K562 (cell line): Measurements from ENCODE around the gene HIVEP3.

ENCODE experiments used
- ARID2 ChIP-seq: fragments of 450-650 bp; IDR thresholded peaks from 2 replicates; pipeline ENCODE4 v1.6.1; 2017; ENCODE audit warnings: antibody characterized with exemption, mild to moderate bottlenecking
- CEBPG ChIP-seq, 3 experiments: fragments of 200-800 bp in 1 of 3; sonication (Bioruptor generic) in 1 of 3; sonication (generic) in 1 of 3; formaldehyde crosslinking in 1 of 3; IDR thresholded peaks in 2 of 3; conservative IDR thresholded peaks in 1 of 3; 2 replicates each; pipeline versions ENCODE4 v1.6.1 to v1.8.0; 2016 to 2022; ENCODE audit warnings: missing compliant biosample characterization in 2 of 3, missing genetic modification characterization in 2 of 3, mild to moderate bottlenecking in 1 of 3, missing genetic modification reagents in 1 of 3
- CTCF ChIP-seq, 3 experiments: IDR thresholded peaks in 2 of 3; conservative IDR thresholded peaks in 1 of 3; 2 replicates each; pipeline ENCODE4 v1.5.1; 2011 to 2012; ENCODE audit warnings: low read length in 3 of 3, mild to moderate bottlenecking in 3 of 3, control low read depth in 2 of 3, improper control_type of control experiment in 1 of 3, inconsistent platforms in 1 of 3, low read depth in 1 of 3, mixed read lengths in 1 of 3, moderate library complexity in 1 of 3; ENCODE audit not compliant: insufficient read depth in 2 of 3
- FOXP4 ChIP-seq: sonication (generic); formaldehyde crosslinking; IDR thresholded peaks from 2 replicates; pipeline ENCODE4 v1.8.0; 2022; ENCODE audit warnings: mild to moderate bottlenecking, missing genetic modification reagents, borderline replicate concordance
- NFIC ChIP-seq: fragments of 450-650 bp; IDR thresholded peaks from 2 replicates; pipeline ENCODE4 v1.6.1; 2017; ENCODE audit warnings: mild to moderate bottlenecking, inconsistent platforms
- POLR2G ChIP-seq: fragments of 200-400 bp; formaldehyde crosslinking; IDR thresholded peaks from 2 replicates; pipeline ENCODE4 v1.6.1; 2017; ENCODE audit warnings: low read depth, mild to moderate bottlenecking, antibody characterized with exemption, low read length, moderate library complexity
- PREB ChIP-seq: sonication (generic); formaldehyde crosslinking; IDR thresholded peaks from 2 replicates; pipeline ENCODE4 v1.8.1; 2023; ENCODE audit warnings: mild to moderate bottlenecking, missing genetic modification reagents
- SRSF3 ChIP-seq: fragments of 200-400 bp; formaldehyde crosslinking; IDR thresholded peaks from 2 replicates; pipeline ENCODE4 v1.6.1; 2016; ENCODE audit warnings: mild to moderate bottlenecking, low read length, moderate library complexity; ENCODE audit not compliant: insufficient read depth
- TAL1 ChIP-seq: fragments of 450-650 bp; IDR thresholded peaks from 2 replicates; pipeline ENCODE4 v1.6.1; 2016; ENCODE audit warnings: mild to moderate bottlenecking
- TOE1 ChIP-seq, 2 experiments: fragments of 450-650 bp in 1 of 2; sonication (generic) in 1 of 2; formaldehyde crosslinking in 1 of 2; IDR thresholded peaks; 2 replicates each; pipeline versions ENCODE4 v1.7.1 to v1.8.0; 2016 to 2022; ENCODE audit warnings: borderline replicate concordance in 2 of 2, mild to moderate bottlenecking in 2 of 2, antibody characterized with exemption in 1 of 2, inconsistent platforms in 1 of 2, low read depth in 1 of 2, missing genetic modification reagents in 1 of 2, moderate library complexity in 1 of 2
- TRIM24 ChIP-seq, 2 experiments: fragments of 450-650 bp; IDR thresholded peaks; 2 replicates each; pipeline ENCODE4 v1.6.1; 2016
- ZNF3 ChIP-seq: fragments of 250-450 bp; sonication (Bioruptor Pico); IDR thresholded peaks from 2 replicates; pipeline ENCODE4 v1.5.0; 2021; ENCODE audit warnings: mild to moderate bottlenecking, moderate library complexity

GRCh38 chr1:41735139-41735538, 183.6 kb downstream of the HIVEP3 start:
- no peak for TF ChIP-seq TRIM24 (IDR thresholded peaks at IDR 0.05)
- TF ChIP-seq CTCF (IDR thresholded peaks at IDR 0.05 in 2 of 3, conservative IDR thresholded peaks at IDR 0.05 in 1 of 3; ENCODE audit: insufficient read depth in 2 of 3, low read depth in 1 of 3, low read length in 3 of 3), result no peak
- no peak for TF ChIP-seq TOE1 (IDR thresholded peaks at IDR 0.05; ENCODE audit: borderline replicate concordance)
- no peak for TF ChIP-seq TOE1 (CRISPR knock-in tag; IDR thresholded peaks at IDR 0.05; ENCODE audit: borderline replicate concordance, low read depth)
- TF ChIP-seq TAL1, result no peak
- no peak for TF ChIP-seq SRSF3
- TF ChIP-seq ZNF3 (CRISPR knock-in tag), result no peak
- no peak for TF ChIP-seq CEBPG (CRISPR knock-in tag; IDR thresholded peaks at IDR 0.05)
- TF ChIP-seq CEBPG (tag; conservative IDR thresholded peaks at IDR 0.05 in 1 of 2, IDR thresholded peaks at IDR 0.05 in 1 of 2), result no peak
- no peak for TF ChIP-seq PREB
- TF ChIP-seq ARID2, result no peak
- TF ChIP-seq NFIC, result no peak
- no peak for TF ChIP-seq POLR2G
- TF ChIP-seq FOXP4 (CRISPR knock-in tag), result no peak
